T-helper 9 cell (primary cell): ENCODE data around the gene PKD1.
"Not testable (repeated sequence)": the region's sequence is repeated elsewhere in the genome, so short reads cannot be mapped to it uniquely, and the experiment has no call there.

Experiments
- DNase-seq: peaks from one replicate; pipeline ENCODE4 v3.0.0-alpha.2; 2020

Gene PKD1

DNA sequence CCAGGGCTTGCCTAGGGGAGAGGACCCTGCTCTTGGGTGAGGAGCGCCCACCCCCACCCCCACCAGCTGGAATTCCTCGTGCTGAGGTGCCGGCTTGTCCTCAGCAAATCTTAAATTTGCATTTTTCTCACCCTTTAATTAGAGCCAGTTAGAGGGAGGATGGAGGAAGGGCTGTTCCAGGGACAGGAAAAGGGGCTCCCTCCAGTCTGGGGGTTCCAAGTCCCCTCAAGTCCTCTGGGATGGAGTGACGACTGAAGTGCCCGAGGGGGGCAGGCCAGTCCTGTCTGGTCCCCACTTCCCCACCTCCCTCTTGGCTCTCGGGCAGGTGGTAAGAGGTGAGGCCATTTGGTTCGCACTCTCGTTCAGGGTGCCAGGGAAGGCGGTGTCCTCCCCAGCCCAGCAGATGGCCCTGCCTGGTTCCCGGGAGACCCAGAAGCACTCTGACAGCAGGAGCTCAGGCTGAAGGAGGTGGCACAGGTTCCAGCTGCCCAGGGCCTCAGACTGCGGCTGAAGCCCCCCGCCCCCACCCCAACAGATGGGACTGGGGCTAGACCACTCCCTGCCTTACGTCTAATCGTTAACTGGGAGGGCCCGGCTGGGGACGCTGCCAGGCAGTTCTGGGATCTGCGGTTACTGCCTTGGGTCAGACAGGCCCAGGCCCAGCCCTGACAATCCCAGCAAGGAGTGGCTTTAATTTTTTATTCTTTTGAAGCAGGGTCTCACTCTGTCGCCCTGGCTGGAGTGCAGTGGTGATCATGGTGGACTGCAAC lies 14.9 kb upstream of the PKD1 start:
- no peak for DNase-seq

DNA sequence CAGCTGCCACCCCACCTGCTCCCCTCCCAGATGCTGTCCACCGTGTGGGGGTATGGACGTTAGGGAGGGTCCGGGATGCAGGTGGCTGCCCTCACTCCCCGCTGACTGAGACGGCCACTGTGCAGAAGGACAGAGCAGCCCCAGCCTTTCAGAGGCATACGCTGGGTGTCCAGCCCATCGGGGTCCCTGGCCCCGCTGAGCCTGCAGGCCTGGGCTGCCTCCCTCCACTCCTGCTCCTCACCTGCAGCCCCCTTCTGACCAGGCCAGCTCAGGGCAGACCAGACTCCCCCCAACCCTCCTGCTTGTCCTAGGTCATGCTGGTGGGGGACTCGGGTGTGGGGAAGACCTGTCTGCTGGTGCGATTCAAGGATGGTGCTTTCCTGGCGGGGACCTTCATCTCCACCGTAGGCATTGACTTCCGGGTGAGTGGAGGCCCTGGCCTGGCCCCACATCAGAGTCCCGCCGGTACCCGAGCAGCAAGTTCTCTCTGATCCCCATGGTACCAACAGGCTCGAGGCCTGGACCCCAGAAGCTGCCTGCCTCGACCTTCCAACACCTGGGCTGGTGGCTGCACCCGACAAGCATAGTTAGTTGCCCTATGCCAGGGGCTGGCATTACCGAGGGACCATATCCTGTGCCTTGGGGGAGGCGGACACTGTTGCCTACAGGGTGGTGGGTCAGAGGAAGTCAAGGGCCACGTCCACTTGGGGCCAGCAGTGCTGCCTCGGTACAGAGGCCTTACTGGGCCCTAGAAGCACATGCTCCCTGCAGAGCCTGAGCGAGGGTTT lies 14.1 kb upstream of the PKD1 start:
- no peak for DNase-seq

DNA sequence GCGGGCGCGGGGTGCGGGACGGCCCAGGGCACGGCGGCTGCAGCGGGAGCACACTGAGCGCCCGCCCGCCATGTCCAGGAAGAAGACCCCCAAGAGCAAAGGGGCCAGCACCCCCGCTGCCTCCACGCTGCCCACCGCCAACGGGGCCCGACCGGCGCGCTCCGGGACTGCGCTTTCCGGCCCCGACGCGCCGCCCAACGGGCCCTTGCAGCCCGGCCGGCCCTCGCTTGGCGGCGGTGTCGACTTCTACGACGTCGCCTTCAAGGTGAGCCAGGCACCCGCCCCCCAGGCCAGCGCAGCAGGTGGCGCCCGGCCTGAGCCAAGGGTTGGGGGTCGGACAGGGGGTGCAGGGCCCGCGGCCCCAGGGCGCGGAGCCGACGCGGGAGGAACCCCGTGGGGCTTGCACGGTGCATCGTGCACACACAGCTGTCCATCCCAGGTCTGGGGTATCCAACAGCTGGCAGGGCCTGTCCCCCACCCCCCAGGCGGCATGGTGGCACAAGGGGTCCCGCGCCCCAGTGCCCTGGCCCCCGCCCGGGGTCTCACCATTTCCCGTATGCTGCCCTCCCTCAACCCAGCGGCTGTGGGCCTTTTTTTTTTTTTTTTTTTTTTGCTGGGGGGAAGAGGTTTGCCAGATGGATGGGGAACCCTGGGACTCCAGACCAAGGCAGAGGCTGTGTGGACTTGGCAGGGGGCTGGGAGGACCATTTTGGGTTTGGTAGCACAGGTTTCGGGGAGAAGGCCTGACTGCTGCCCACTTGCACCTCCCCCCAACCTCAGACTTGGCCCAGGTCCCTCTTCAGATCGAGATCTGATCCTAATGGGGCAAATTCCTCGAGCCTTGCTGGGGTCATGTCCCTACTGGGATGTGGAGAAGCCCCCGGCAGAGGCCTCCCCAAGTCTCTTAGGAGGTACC lies 13.3 kb upstream of the PKD1 start:
- DNase-seq, result peak; percentile 26

DNA sequence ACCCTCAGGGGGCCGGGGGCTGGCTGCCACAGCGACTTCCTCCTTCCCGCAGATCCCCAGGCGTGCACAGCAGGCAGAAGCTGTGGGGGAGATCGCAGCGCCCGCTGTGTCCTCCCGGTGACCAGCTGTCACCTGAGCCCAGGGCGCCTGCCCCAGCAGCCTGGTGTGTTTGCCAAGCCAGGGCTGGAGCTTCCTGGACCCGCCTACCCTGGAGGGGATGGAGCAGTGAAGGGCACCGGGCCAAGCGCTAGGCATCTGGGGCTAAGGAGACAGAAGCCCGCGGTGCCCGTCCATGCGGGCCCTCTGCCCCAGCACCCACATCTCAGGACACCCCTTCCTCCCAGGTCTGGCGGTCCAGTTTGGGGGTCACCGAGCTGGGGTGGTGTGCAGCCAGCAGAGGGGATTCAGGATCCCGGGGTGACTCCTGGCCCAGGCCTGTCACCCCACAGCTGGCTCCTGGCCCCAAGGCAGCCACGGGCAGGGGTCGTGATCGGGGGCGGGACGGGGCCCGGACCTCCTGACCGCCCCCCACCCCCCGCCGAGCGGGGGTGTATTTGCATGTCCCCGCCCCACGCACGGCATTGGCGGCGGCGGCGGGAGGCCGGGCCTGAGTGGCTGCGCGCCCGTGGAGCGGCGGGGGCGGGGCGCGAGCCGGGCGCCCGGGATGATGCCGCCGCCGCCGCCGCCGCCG lies 12.4 kb upstream of the PKD1 start, which contains the start of gene RAB26:
Gene RAB26 (plus strand): TSS at position 645 of the 691 bp plus-strand sequence. CDS start 159 bp downstream, outside the sequence.
- peak; percentile 51 for DNase-seq

DNA sequence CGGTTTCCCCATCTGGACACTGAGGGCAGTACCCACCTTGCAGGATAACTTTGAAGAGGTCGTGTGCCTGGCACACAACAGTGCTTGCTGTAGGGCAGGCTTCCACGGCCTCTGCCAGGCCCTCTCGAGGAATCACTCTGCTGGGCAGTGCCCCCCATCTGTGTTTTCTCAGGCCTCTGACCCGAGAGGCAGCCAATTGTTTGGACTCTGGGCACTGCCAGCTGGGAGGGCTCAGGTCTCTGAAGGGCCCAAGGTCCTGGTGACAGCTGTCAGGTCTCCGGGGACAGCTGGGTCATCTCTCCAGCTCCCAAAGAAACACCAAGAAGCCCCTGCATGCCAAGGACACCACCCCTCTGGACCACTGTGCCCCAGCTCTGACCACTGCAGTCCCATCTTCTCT lies 11.7 kb upstream of the PKD1 start:
- DNase-seq, result no peak

GRCh38 chr16:2145843-2146242 lies 10.1 kb upstream of the PKD1 start:
- DNase-seq, result no peak

DNA sequence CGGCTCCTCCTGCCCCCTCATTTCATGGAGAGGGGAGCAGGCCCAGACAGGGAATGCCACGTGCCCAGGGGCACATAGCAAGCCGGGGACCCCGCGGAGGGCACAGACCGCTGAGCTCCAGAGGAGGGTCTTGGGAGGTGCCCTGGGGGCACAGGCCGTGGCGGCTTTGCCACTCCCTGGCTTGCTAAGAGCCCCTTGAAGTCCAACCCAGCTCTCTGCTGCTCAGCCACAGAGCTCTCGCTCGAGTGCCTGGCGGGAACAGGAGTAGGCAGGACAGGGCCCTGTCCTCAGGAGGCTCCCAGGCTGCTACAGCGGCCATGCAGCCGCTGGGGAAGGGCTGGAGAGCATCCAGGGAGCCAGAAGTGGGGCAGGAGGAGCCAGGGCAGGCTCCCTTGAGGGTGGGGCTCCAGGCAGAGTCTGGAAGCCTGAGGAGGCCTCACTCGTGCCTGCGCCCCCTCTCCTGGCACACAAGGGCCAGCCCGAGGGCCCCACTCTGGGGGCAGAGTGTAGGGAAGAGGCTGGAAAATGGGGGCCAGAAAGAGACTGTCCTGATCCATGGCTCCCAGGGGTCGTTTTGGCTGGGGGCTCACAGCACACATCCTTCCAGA lies 8.3 kb upstream of the PKD1 start:
- no peak for DNase-seq

DNA sequence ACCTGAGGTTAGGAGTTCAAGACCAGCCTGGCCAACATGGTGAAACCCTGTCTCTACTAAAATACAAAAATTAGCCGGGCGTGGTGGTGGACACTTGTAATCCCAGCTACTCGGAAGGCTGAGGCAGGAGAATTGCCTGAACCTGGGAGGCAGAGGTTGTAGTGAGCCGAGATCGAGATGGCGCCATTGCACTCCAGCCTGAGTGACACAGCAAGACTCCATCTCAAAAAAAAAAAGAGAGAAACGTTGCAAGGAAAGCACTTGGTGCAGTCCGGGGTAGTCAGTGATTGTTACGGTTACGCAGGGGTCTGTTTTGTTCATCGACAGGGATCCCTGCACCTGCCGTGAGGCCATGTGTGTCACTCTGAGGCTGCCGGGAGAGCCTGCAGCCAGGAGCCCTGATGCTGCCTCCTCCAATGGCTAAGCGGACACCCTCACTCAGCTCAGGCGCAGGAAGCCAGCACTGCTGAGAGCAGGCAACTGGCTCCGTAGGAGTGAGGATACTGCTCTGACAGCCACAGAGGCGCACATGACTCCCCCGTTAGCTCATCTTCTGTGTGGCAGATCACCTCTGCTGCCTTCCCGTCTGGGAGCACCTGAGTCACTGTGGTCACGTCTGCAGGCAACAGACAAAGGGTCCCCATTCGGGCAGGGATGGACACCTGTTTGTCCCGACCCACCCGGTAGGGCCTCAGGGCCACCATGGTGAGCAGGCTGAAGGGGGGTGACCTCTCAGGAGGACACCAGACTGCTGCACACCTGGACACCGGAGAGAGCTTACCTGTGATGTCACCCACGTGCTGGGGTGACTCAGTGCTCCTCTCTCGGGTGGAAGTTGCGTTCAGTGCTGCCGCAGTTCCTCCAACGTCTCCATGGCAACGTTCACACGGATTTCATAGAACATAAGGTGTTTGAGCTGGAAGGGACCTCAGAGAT lies 7.5 kb upstream of the PKD1 start:
- no peak for DNase-seq

GRCh38 chr16:2135071-2135470 lies 627 bp downstream of the PKD1 start:
- not testable (repeated sequence) for DNase-seq

DNA sequence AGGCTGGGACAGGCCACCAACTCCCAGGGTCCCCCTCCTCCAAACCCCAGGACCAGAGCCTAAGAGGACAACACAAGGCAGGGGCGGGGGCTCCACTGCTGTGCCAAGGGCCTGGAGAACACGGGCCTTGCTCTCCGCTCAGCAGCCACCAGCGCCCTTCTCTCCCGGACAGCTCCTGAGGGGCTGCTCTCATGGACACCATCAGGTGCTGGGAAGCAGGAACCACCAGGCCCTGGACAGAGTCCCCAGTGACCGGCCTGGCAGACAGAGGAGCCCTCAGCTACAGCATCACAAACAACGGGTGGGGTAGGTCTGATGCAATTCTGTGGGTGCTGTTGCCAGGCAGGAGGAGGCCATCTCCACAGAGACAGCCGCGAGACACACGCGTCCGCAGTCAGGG lies 1.9 kb downstream of the PKD1 start:
- not testable (repeated sequence) for DNase-seq

DNA sequence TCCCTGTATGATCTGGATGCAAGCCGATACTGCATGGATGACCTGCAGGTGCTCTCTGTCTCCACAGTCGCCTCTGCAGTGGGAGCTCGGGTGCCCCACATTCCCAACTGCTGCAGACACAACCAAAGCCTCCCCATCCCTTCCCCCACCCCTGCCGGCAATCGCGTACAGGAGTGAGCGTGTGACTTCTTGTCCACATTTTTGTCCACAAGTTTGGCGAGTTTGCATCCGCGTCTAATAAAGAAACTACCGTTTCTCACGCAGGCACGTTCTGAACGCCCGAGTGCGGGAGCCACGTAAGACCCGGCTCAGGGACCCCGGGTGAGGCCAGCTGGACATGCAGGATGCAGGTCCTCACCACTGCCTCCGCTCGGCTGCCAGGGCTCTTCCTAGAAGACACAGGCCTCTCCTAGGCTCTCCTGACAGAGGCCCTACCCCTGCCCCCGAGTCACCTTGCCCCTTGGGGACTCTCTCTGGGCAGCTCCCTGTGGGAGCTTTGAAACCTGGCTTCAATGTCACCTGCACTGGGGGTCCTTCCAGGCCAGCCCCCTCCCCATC lies 5.7 kb downstream of the PKD1 start:
- DNase-seq, result not testable (repeated sequence)

DNA sequence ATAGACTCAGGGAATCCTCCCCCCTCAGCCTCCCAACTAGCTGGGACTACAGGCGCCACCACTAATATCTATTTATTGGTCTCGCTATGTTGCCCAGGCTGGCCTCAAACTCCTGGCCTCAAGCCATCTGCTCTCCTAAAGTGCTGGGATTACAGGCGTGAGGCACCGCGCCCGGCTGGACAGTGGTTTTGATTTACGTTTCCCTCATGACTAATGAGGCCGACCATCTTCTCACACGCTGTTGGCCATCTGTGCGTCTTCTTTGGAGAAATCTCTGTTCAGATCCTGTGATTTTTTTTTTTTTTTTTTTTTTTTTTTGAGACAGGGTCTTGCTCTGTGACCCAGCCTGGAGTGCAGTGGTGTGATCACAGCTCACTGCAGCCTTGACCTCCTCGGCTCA lies 6.4 kb downstream of the PKD1 start:
- not testable (repeated sequence) for DNase-seq

DNA sequence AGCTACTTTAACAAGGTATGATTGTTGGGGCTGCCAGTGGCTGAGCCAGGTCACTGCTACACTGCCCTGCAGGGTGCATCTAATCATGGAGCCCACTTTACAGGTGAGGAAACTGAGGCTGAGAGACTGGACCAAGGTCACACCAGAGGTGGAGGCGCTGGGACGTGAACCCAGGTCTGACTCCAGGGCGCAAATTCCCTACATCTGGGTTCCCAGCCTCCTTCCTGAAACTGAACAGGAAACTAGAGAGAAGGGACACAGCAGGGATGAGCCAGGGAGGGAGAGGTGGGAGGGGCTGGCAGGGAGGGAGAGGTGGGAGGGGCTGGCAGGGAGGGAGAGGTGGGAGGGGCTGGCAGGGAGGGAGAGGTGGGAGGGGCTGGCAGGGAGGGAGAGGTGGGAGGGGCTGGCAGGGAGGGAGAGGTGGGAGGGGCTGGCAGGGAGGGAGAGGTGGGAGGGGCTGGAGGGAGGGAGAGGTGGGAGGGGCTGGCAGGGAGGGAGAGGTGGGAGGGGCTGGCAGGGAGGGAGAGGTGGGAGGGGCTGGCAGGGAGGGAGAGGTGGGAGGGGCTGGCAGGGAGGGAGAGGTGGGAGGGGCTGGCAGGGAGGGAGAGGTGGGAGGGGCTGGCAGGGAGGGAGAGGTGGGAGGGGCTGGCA lies 7.9 kb downstream of the PKD1 start:
- DNase-seq, result not testable (repeated sequence)

- not testable (repeated sequence) for DNase-seq
Observed at GRCh38 chr16:2126928-2127556, 8.7 kb downstream of the PKD1 start.

- not testable (repeated sequence) for DNase-seq
Observed at GRCh38 chr16:2126161-2126743, 9.4 kb downstream of the PKD1 start.

- DNase-seq, result not testable (repeated sequence)
Observed at GRCh38 chr16:2125609-2126008, 10.1 kb downstream of the PKD1 start.

DNA sequence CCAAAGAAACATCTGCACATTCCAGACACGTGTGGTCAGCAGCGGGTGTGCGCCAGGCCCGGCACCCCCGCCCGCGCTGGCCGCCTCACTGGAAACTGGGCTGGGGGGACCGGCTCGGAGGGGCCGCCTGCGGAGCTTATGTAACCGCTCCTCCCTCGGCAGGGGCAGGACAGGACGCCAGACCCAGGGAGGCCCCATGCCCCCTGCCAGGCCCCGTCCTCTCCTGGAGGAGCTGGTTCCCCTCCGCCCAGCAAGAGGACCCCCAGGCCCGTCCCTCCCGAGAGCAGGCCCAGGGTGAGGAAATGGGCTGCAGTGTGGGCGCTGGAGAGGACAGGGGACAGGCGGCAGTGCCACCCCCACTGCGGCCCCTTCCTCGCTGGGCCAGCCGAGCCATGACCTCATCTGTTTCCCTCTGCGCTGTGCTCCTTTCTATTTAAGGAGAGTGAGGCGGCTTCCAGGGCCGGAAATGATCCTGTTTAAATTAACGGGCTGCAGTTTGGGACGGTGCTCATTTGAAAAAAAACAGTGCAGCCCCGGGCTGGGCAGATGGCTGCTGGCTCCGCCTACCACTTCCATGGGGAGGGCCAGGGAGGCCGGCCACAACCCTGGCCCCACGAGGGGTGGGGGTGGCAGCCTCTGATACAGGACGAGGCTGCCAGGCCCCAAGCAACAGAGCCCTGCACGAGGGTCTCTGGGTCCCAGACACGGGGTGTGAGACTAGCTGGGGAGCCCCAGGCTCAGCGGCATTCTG lies 10.8 kb downstream of the PKD1 start:
- DNase-seq, result not testable (repeated sequence)

DNA sequence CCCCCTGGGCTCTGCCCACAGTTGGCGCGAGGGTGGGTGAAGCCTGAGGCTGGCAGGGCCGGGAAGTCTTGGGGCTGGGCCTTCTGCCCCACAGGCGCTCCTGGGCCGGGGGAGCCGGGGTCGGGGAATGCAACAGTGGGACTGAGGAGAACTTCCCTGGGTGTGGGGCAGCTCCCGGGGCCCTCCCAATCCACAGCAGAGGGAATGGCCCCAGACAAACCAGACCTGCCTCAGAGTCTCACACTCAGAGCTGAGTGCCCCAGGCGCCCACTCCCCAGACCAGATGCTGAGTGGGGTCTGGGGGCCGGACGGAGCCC lies 11.4 kb downstream of the PKD1 start:
- DNase-seq, result not testable (repeated sequence)
